Measurements from ENCODE around the gene RPLP2.

DNA sequence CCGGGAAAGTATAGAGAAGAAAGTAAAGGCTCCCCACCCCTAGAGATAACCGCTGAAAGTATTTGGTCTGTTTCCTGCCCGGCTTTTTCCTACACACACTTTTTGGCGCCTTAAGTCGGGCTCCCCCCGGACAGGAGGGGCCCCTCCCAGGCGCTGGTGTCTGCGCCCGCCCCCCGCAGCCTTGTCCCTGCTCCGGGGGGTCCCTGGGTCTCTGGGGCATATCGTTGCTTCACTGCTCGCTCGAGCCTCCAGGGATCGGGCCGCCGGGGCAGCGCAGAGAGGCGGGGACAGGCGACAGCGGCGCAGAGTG, 17.0 kb downstream of the RPLP2 start:
- no peak for TF ChIP-seq NFIC (IDR thresholded peaks at IDR 0.05)
- TF ChIP-seq FOXM1 (IDR thresholded peaks at IDR 0.05; ENCODE audit: borderline replicate concordance, low read depth): no peak
- TF ChIP-seq, protein P1, sequence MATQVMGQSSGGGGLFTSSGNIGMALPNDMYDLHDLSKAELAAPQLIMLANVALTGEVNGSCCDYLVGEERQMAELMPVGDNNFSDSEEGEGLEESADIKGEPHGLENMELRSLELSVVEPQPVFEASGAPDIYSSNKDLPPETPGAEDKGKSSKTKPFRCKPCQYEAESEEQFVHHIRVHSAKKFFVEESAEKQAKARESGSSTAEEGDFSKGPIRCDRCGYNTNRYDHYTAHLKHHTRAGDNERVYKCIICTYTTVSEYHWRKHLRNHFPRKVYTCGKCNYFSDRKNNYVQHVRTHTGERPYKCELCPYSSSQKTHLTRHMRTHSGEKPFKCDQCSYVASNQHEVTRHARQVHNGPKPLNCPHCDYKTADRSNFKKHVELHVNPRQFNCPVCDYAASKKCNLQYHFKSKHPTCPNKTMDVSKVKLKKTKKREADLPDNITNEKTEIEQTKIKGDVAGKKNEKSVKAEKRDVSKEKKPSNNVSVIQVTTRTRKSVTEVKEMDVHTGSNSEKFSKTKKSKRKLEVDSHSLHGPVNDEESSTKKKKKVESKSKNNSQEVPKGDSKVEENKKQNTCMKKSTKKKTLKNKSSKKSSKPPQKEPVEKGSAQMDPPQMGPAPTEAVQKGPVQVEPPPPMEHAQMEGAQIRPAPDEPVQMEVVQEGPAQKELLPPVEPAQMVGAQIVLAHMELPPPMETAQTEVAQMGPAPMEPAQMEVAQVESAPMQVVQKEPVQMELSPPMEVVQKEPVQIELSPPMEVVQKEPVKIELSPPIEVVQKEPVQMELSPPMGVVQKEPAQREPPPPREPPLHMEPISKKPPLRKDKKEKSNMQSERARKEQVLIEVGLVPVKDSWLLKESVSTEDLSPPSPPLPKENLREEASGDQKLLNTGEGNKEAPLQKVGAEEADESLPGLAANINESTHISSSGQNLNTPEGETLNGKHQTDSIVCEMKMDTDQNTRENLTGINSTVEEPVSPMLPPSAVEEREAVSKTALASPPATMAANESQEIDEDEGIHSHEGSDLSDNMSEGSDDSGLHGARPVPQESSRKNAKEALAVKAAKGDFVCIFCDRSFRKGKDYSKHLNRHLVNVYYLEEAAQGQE (IDR thresholded peaks at IDR 0.05; ENCODE audit: low read depth): no peak
- no peak for TF ChIP-seq EGR1 (IDR thresholded peaks at IDR 0.05)

Measured in Ishikawa (cell line).